22Rv1 (cell line): ENCODE results near the gene MEGF11.

ENCODE experiments used
- CTCF ChIP-seq: fragments of 450-650 bp; IDR thresholded peaks from 2 replicates; pipeline ENCODE4 v1.5.1; 2017; ENCODE audit warnings: mild to moderate bottlenecking
- ZFX ChIP-seq: fragments of 450-650 bp; IDR thresholded peaks from 2 replicates; pipeline ENCODE4 v1.6.1; 2017; ENCODE audit warnings: antibody characterized with exemption, borderline replicate concordance

GRCh38 chr15:66078196-66078928 lies 175.2 kb downstream of the MEGF11 start:
- TF ChIP-seq CTCF (no peak), ZFX (no peak)
